MCF 10A (cell line): ENCODE data around the gene SLC46A2. TPM values are rescaled to one million over a fixed set of nuclear protein-coding genes. Genes with fewer than 3 reads are reported as not detected.

Source experiments
- BruUV-seq: library from RNA; stranded (reverse); fragments of 400-500 nt; replicated peaks from 2 replicates; lab custom pipeline; 2021; lab: Mats Ljungman, UMichigan
- CTCF ChIA-PET: fragments of 300-600 bp; sonication (Branson Sonifier 250); formaldehyde crosslinking; extraction: SDS; loops from one replicate; lab custom pipeline; 2021; ENCODE audit warnings: antibody characterized with exemption, inconsistent platforms; lab: Yijun Ruan, JAX
- POLR2A ChIA-PET: fragments of 300-600, 350-650 bp; sonication (Branson Sonifier 250); formaldehyde crosslinking; extraction: SDS; loops from one replicate; lab custom pipeline; 2020; ENCODE audit warnings: antibody characterized with exemption, inconsistent platforms; lab: Yijun Ruan, JAX
- DNase-seq: peaks from one replicate; pipeline ENCODE4 v3.0.0-alpha.2; 2018; ENCODE audit not compliant: unreplicated experiment
- H3K27ac Mint-ChIP-seq: one replicate; pipeline ENCODE4 v1.8.0; 2022; ENCODE audit warnings: mild to moderate bottlenecking, low read depth, mixed read lengths; ENCODE audit not compliant: unreplicated experiment
- H3K27me3 Mint-ChIP-seq: one replicate; pipeline ENCODE4 v1.8.0; 2022; ENCODE audit warnings: mixed read lengths; ENCODE audit not compliant: insufficient read depth, unreplicated experiment
- H3K36me3 Mint-ChIP-seq: one replicate; pipeline ENCODE4 v1.8.0; 2022; ENCODE audit warnings: mild to moderate bottlenecking, moderate library complexity, mixed read lengths; ENCODE audit not compliant: insufficient read depth, unreplicated experiment
- H3K4me1 Mint-ChIP-seq: one replicate; pipeline ENCODE4 v1.8.0; 2022; ENCODE audit warnings: mixed read lengths; ENCODE audit not compliant: insufficient read depth, unreplicated experiment
- H3K4me3 Mint-ChIP-seq: one replicate; pipeline ENCODE4 v1.8.0; 2022; ENCODE audit warnings: mild to moderate bottlenecking, moderate library complexity, mixed read lengths; ENCODE audit not compliant: unreplicated experiment
- H3K9me3 Mint-ChIP-seq: one replicate; pipeline ENCODE4 v1.8.0; 2022; ENCODE audit warnings: mixed read lengths; ENCODE audit not compliant: unreplicated experiment
- intact Hi-C: fragments of 100-400 bp; cut with micrococcal nuclease; formaldehyde crosslinking; loops from 2 replicates; pipeline ENCODE4 v1.14.1; 2022
- total RNA-seq: library from RNA; stranded (reverse); gene quantifications from 2 replicates; pipeline ENCODE4 v1.2.3, GENCODE V29; 2022
- TF ChIP-seq, protein P1 (sequence below): fragments of 200-600 bp; IDR thresholded peaks from one replicate; pipeline ENCODE4 v1.8.0; 2022; ENCODE audit warnings: antibody characterized with exemption, mild to moderate bottlenecking; ENCODE audit not compliant: unreplicated experiment

Gene SLC46A2
- total RNA-seq, 1 experiment from 2014 or later = not detected

DNA sequence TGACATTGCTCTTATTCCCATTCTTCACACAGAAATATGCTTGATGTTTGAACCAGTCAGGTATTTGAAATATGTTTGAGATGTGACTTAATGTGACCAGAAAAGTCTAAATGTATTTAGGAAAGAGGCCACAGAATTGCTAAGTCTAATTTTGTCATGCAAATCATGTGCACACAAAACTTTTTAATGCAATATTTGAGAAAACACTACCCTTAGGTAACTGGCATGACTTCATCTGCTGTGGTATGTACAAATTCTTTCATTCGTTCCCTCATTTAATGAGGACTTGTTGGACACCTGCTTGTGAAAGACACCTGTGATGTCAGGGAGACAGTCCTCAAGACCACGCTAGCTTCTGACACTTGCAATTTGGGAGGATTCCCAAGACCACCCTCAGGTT, 21.1 kb upstream of the SLC46A2 start:
- Mint-ChIP-seq H3K9me3 (no peaks in the 10 kb centered on the region), H3K27me3 (peaks cover 10% of the 10 kb centered on the region), H3K4me1 (no peaks in the 10 kb centered on the region), H3K4me3 (no peak overlapping the region), H3K36me3 (no peaks in the 10 kb centered on the region), H3K27ac (no peak overlapping the region)
- TF ChIP-seq, protein P1, sequence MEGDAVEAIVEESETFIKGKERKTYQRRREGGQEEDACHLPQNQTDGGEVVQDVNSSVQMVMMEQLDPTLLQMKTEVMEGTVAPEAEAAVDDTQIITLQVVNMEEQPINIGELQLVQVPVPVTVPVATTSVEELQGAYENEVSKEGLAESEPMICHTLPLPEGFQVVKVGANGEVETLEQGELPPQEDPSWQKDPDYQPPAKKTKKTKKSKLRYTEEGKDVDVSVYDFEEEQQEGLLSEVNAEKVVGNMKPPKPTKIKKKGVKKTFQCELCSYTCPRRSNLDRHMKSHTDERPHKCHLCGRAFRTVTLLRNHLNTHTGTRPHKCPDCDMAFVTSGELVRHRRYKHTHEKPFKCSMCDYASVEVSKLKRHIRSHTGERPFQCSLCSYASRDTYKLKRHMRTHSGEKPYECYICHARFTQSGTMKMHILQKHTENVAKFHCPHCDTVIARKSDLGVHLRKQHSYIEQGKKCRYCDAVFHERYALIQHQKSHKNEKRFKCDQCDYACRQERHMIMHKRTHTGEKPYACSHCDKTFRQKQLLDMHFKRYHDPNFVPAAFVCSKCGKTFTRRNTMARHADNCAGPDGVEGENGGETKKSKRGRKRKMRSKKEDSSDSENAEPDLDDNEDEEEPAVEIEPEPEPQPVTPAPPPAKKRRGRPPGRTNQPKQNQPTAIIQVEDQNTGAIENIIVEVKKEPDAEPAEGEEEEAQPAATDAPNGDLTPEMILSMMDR = no peak
- intact Hi-C loops = no loop called here
- BruUV-seq = no TSS peak
- POLR2A ChIA-PET = no interaction called here
- DNase-seq = no peak
- CTCF ChIA-PET = interaction anchor here (1.1 to 5.0 kb wide), 2 partner anchors 10 to 69 kb away, joined by 3 to 33 read pairs; no protein-coding TSS in a partner anchor

DNA sequence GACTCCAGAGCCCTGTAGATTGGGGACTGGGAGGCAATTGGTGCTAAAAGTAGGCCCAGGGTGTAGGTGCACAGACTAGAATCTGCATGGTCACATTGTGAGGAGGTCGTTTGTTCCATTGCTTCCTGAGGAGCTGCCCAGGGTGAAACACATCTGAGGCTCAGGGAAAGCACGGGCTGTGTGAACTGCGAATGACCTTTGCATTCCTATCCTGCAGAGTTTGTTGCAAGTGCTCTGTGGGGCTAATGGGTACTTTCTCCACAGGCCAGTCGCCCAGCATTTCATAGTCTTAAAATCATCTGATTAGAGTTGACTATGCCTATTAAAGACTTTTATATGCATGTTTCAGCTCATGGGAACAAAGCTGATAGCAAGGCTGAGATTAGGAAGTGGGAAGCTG, 14.4 kb upstream of the SLC46A2 start:
- intact Hi-C loops = loop anchor here (10.0 kb wide), 1 partner anchor 520 kb away; the partner anchor contains the start of gene HSDL2
- H3K9me3 Mint-ChIP-seq = no peaks in the 10 kb centered on the region
- no TSS peak for BruUV-seq
- POLR2A ChIA-PET = no interaction called here
- no peak overlapping the region for H3K4me3 Mint-ChIP-seq
- peaks cover 5% of the 10 kb centered on the region for H3K4me1 Mint-ChIP-seq
- no peak overlapping the region for H3K27ac Mint-ChIP-seq
- no peaks in the 10 kb centered on the region for H3K36me3 Mint-ChIP-seq
- TF ChIP-seq, protein P1 = no peak
- CTCF ChIA-PET = interaction anchor here (0.6 to 4.1 kb wide), 9 partner anchors 11 to 990 kb away, joined by 3 to 42 read pairs (median 4); no protein-coding TSS in a partner anchor
- H3K27me3 Mint-ChIP-seq = peaks cover 4% of the 10 kb centered on the region
- no peak for DNase-seq

DNA sequence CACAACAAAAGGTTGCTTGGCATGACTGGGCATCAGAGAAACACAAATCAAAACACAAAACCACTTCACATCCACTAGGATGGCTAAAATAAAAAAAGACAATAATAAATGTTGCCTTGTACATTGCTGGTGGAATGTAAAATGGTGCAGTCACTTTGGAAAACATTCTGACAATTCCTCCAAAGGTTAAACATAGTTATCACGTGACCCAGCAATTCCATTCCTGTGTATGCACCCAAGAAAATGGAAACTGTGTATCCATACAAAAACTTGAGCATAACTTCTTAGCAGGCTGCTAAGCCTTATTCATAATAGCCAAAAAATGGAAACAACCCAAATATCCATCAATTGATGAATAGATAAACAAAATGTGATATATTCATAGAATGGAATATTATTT, 10.2 kb upstream of the SLC46A2 start:
- no peaks in the 10 kb centered on the region for H3K9me3 Mint-ChIP-seq
- H3K4me1 Mint-ChIP-seq = peaks cover 5% of the 10 kb centered on the region
- no peak for DNase-seq
- BruUV-seq = no TSS peak
- no peaks in the 10 kb centered on the region for H3K27me3 Mint-ChIP-seq
- H3K36me3 Mint-ChIP-seq = no peaks in the 10 kb centered on the region
- intact Hi-C loops = loop anchor here (5.0 to 10.0 kb wide), 2 partner anchors 184 to 516 kb away; partner anchors contain the start of genes HSDL2 and INIP
- TF ChIP-seq, protein P1 = no peak
- no peak overlapping the region for H3K4me3 Mint-ChIP-seq
- POLR2A ChIA-PET = no interaction called here
- H3K27ac Mint-ChIP-seq = no peak overlapping the region
- CTCF ChIA-PET = interaction anchor here (0.7 kb wide), 1 partner anchor 9 kb away, joined by 3 read pairs; no protein-coding TSS in a partner anchor

DNA sequence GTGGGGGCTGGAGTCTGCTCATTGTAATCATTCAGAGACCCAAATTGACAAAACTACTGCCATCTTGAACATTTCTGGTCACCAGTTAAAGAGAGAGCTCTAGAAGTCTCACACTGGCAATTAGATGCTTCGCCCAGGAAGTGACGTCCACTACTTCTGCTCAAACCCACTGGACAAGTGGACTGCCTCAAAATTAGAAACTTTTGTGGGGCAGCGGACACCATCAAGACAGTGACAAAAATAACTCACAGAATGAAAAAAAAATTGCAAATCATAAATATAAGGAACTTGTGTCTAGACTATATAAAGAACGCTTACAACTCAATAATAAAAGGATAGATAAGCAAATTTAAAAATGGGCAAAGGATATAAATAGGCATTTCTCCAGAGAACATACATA, 9.8 kb upstream of the SLC46A2 start:
- no peak for DNase-seq
- TF ChIP-seq, protein P1 = no peak
- Mint-ChIP-seq H3K27ac (no peak overlapping the region), H3K4me1 (peaks cover 5% of the 10 kb centered on the region), H3K9me3 (no peaks in the 10 kb centered on the region), H3K36me3 (no peaks in the 10 kb centered on the region), H3K27me3 (no peaks in the 10 kb centered on the region), H3K4me3 (no peak overlapping the region)
- ChIA-PET POLR2A (no interaction called here), CTCF (interaction anchor here (0.7 kb wide), 2 partner anchors 9 to 463 kb away, joined by 3 read pairs; no protein-coding TSS in a partner anchor)
- BruUV-seq = no TSS peak
- intact Hi-C loops = loop anchor here (5.0 to 10.0 kb wide), 2 partner anchors 183 to 516 kb away; partner anchors contain the start of genes HSDL2 and INIP
